Brain microvascular endothelial cell (primary cell): ENCODE measurements around the gene TMEM87B.
A peak's percentile ranks its signal among the peaks of the same experiment; 100 is the strongest.

Experiments used
- DNase-seq: peaks from one replicate; pipeline ENCODE4 v3.0.0-alpha.2; 2020
- H3K27ac ChIP-seq: fragments of 250-450 bp; sonication (Bioruptor Pico); 2 replicates; pipeline ENCODE4 v1.5.1; 2020; ENCODE audit warnings: mild to moderate bottlenecking, moderate library complexity
- H3K27me3 ChIP-seq: fragments of 250-450 bp; sonication (Bioruptor Pico); replicated peaks from 2 replicates; pipeline ENCODE4 v1.5.1; 2020; ENCODE audit warnings: mild to moderate bottlenecking
- H3K36me3 ChIP-seq: fragments of 250-450 bp; sonication (Bioruptor Pico); replicated peaks from 2 replicates; pipeline ENCODE4 v1.5.1; 2020; ENCODE audit warnings: mild to moderate bottlenecking
- H3K4me3 ChIP-seq: 2 replicates; pipeline ENCODE4 v1.5.1; 2011; ENCODE audit warnings: low read depth, mild to moderate bottlenecking, control low read depth, low read length, moderate library complexity
- in situ Hi-C: cut with HindIII; loops from 2 replicates; pipeline ENCODE4 v1.10.0; 2017; ENCODE audit warnings: low sequenced_read_pairs, low pct_ligation_motif_present
- TF ChIP-seq, protein P1 (sequence below): IDR thresholded peaks from 2 replicates; pipeline ENCODE4 v1.5.1; 2011; ENCODE audit warnings: low read depth, mild to moderate bottlenecking, moderate library complexity, low read length, control low read depth, inconsistent platforms; ENCODE audit errors: missing control alignments

Gene TMEM87B

DNA sequence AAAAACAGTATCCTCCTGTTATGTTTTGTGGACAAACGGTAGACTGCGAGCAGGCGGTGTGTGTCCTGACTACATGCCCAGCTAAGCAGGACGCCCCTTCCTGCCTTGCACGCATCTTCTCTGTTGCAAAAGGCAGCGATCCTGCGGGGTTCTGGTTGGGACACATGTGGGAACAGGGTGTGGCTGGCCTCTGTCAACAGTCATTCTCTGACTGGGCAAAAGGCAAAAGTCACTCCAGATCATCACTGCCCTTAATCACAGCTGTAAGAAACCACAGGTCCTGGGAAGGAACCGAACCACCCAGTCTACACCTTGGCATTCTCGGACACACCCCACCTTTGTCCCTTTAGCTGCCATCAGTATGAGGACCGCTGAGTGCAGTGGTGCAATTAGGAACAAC lies 44.3 kb upstream of the TMEM87B start:
- Histone ChIP-seq H3K4me3 (no peak overlapping the region), H3K27me3 (no peaks in the 10 kb centered on the region), H3K36me3 (no peaks in the 10 kb centered on the region), H3K27ac (no peak overlapping the region)
- TF ChIP-seq, protein P1, sequence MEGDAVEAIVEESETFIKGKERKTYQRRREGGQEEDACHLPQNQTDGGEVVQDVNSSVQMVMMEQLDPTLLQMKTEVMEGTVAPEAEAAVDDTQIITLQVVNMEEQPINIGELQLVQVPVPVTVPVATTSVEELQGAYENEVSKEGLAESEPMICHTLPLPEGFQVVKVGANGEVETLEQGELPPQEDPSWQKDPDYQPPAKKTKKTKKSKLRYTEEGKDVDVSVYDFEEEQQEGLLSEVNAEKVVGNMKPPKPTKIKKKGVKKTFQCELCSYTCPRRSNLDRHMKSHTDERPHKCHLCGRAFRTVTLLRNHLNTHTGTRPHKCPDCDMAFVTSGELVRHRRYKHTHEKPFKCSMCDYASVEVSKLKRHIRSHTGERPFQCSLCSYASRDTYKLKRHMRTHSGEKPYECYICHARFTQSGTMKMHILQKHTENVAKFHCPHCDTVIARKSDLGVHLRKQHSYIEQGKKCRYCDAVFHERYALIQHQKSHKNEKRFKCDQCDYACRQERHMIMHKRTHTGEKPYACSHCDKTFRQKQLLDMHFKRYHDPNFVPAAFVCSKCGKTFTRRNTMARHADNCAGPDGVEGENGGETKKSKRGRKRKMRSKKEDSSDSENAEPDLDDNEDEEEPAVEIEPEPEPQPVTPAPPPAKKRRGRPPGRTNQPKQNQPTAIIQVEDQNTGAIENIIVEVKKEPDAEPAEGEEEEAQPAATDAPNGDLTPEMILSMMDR: no peak
- in situ Hi-C loops: no loop called here
- no peak for DNase-seq

DNA sequence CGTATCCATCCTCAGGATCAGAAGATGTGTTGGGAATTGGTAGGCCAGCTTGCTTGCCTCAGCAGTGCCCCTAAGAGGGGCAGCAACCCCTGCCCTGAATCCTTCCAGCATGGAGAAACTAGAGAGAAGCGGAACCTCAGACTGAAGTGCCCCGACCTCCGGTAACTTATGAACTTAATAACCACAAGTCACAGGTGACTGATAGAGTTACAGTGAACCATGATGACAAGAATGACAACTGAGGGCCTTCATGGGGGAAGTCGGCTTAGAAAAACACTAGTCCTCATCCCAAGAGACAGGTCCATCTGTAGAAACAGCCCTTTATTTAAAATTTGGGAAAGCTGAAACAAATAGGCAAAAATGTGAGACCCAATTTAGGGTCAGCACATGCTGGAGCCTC lies 42.5 kb upstream of the TMEM87B start:
- DNase-seq: no peak
- no peaks in the 10 kb centered on the region for H3K27me3 ChIP-seq
- H3K4me3 ChIP-seq: no peak overlapping the region
- TF ChIP-seq, protein P1: no peak
- H3K27ac ChIP-seq: no peak overlapping the region
- in situ Hi-C loops: no loop called here
- no peaks in the 10 kb centered on the region for H3K36me3 ChIP-seq

DNA sequence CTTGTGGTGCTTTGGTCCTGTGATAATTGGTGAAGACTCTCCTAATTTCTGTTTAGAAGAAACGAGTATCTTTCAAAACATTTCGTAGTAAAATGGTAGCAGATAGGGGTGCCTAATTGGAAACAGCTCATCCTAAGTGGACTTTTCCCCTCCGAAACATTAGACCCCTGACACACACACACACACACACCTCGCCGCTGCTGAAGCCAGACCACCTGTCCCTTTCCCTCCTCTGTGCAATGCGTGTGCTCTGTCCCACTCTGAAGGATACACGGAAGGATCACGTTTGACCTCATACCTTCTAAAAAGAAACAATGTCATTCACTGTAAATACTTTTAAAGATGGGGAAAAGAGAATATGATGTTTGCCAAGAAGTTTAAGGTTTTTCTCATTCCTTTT lies 36.2 kb upstream of the TMEM87B start:
- Histone ChIP-seq H3K27ac (no peak overlapping the region), H3K36me3 (no peaks in the 10 kb centered on the region), H3K4me3 (no peak overlapping the region), H3K27me3 (peaks cover 2% of the 10 kb centered on the region)
- no peak for DNase-seq
- in situ Hi-C loops: no loop called here
- TF ChIP-seq, protein P1: no peak

DNA sequence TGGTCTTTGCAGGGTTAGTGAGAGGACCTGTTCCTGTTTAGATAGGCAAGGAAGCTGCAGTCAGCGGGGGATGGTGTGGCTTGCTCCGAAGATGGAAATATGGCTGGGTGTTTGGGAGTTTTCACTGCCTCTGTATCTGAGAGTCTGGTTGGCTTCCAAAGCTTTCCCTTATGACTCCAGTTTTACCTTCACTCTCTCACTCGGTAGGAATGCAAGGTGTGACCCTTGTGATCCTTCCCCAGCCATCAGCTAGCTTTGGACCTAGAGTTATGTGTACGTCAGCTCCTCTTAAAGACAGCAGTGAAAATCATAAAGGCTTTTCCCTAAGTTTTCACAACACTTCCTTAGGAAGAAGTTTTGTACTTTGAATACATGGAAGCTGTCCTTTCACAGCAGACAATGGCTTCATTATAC lies 35.5 kb upstream of the TMEM87B start:
- Histone ChIP-seq H3K36me3 (no peaks in the 10 kb centered on the region), H3K4me3 (no peak overlapping the region), H3K27me3 (peaks cover 2% of the 10 kb centered on the region), H3K27ac (no peak overlapping the region)
- DNase-seq: no peak
- in situ Hi-C loops: no loop called here
- TF ChIP-seq, protein P1: no peak

DNA sequence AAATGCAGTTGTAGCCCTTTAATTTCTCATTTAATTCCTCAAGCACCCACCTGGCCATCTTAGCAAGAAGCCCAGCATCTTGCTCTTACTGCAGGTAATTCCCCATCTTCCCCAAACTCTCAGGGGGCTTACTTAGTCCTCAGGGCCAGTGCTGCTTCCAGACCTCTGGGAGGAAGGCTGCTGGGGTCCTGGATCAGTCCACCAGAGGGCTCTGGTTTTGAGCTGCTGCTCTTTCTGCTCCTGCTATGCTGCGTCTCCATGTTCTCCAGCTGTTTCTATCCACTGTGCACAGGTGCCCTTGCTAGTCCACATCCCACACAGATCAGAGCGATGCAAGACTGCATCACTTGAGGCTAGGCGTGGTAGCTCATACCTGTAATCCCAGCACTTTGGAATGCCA lies 34.5 kb upstream of the TMEM87B start:
- H3K27ac ChIP-seq: no peak overlapping the region
- H3K36me3 ChIP-seq: no peaks in the 10 kb centered on the region
- H3K27me3 ChIP-seq: peaks cover 2% of the 10 kb centered on the region
- H3K4me3 ChIP-seq: no peak overlapping the region
- in situ Hi-C loops: no loop called here
- TF ChIP-seq, protein P1: peak; percentile 63
- no peak for DNase-seq

DNA sequence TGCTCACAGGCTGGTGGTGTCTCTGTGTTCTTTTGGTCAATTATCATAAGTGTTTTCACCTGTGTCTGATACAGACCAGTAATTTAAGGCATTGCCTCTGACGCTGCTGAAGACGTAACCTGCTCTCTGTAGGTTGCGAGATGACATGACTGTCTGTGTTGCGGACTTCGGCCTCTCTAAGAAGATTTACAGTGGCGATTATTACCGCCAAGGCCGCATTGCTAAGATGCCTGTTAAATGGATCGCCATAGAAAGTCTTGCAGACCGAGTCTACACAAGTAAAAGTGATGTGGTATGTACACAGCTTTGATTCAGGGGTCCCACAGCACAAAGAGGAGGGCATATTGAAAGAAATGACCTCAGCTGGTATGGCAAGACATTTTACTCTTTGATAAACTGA lies 33.8 kb upstream of the TMEM87B start:
- no peaks in the 10 kb centered on the region for H3K36me3 ChIP-seq
- in situ Hi-C loops: no loop called here
- TF ChIP-seq, protein P1: no peak
- H3K4me3 ChIP-seq: no peak overlapping the region
- peaks cover 2% of the 10 kb centered on the region for H3K27me3 ChIP-seq
- no peak overlapping the region for H3K27ac ChIP-seq
- no peak for DNase-seq
